HCT116 (cell line): ENCODE measurements around the gene SZT2. TPM values are rescaled to one million over a fixed set of nuclear protein-coding genes. Genes with fewer than 3 reads are reported as not detected.

Experiments
- ATAC-seq: fragments of 200-7000 bp; cut with Tn5 transposase; 2 replicates; pipeline ENCODE4 v1.9.1; 2020; ENCODE audit warnings: mild to moderate bottlenecking, moderate library complexity
- BruUV-seq: library from RNA; stranded (reverse); fragments of 400-500 nt; replicated peaks from 2 replicates; lab custom pipeline; 2021; lab: Mats Ljungman, UMichigan
- CTCF ChIA-PET: fragments of 300-600 bp; sonication (Branson Sonifier 250); formaldehyde crosslinking; loops from one replicate; lab custom pipeline; 2021; ENCODE audit warnings: antibody characterized with exemption; lab: Charles Lee
- POLR2A ChIA-PET: fragments of 300-600, 350-600 bp; sonication (Branson Sonifier 250); formaldehyde crosslinking; loops from one replicate; lab custom pipeline; 2021; ENCODE audit warnings: antibody characterized with exemption; lab: Charles Lee
- RAD21 ChIA-PET, 2 experiments: fragments of 300-600 bp; sonication (Branson Sonifier 250); formaldehyde crosslinking; loops; one replicate each; lab custom pipeline; 2023; ENCODE audit warnings: low total read pairs in 2 of 2; ENCODE audit not compliant: uncharacterized antibody in 2 of 2, unreplicated experiment in 2 of 2, low non-redundant PET in 1 of 2; lab: Charles Lee
- DNase-seq: peaks from one replicate; pipeline ENCODE4 v3.0.0-alpha.2; 2010; ENCODE audit warnings: low read depth, low spot score
- H2AFZ ChIP-seq: fragments of 200-600 bp; shearing (Covaris generic), sonication (generic); 2 replicates; pipeline ENCODE4 v1.6.1; 2017; ENCODE audit warnings: low read depth, mixed run types, mixed read lengths, antibody characterized with exemption, low read length; ENCODE audit not compliant: poor library complexity, severe bottlenecking
- H3K27ac ChIP-seq: 2 replicates; pipeline ENCODE4 v1.5.1; 2012; ENCODE audit warnings: low read depth, low read length
- H3K27me3 ChIP-seq: fragments of 200-600 bp; sonication (generic); 2 replicates; pipeline ENCODE4 v1.6.1; 2016; ENCODE audit warnings: mixed run types, low read length, mixed read lengths; ENCODE audit not compliant: insufficient read depth
- H3K36me3 ChIP-seq, 2 experiments: fragments of 200-500 bp in 1 of 2; fragments of 200-600 bp in 1 of 2; sonication (Bioruptor generic) in 1 of 2; sonication (generic) in 1 of 2; 2 replicates each; pipeline versions ENCODE4 v1.5.1 to v1.6.1; 2014 to 2016; ENCODE audit warnings: low read length in 2 of 2, inconsistent platforms in 1 of 2, mixed read lengths in 1 of 2, mixed run types in 1 of 2; ENCODE audit not compliant: insufficient read depth in 2 of 2, control insufficient read depth in 1 of 2
- H3K4me1 ChIP-seq, 2 experiments: fragments of 200-600 bp in 1 of 2; sonication (generic) in 1 of 2; 2 replicates each; pipeline versions ENCODE4 v1.5.1 to v1.6.1; 2012 to 2017; ENCODE audit warnings: low read length in 2 of 2, inconsistent platforms in 1 of 2, mild to moderate bottlenecking in 1 of 2, mixed read lengths in 1 of 2, mixed run types in 1 of 2, moderate library complexity in 1 of 2; ENCODE audit not compliant: insufficient read depth in 2 of 2, control insufficient read depth in 1 of 2
- H3K4me2 ChIP-seq: fragments of 200-600 bp; sonication (generic); 2 replicates; pipeline ENCODE4 v1.6.1; 2017; ENCODE audit warnings: mixed run types, low read length, mixed read lengths
- H3K4me3 ChIP-seq, 2 experiments: fragments of 200-600 bp in 1 of 2; sonication (generic) in 1 of 2; replicated peaks in 1 of 2; 2 replicates each; pipeline ENCODE4 v1.5.1; 2011 to 2016; ENCODE audit warnings: low read length in 2 of 2, control low read depth in 1 of 2, low read depth in 1 of 2, mild to moderate bottlenecking in 1 of 2, mixed read lengths in 1 of 2, mixed run types in 1 of 2
- H3K79me2 ChIP-seq: fragments of 200-600 bp; sonication (generic); 2 replicates; pipeline ENCODE4 v1.6.1; 2017; ENCODE audit warnings: mild to moderate bottlenecking, mixed run types, low read length, moderate library complexity, mixed read lengths; ENCODE audit not compliant: insufficient read depth
- H3K9ac ChIP-seq: fragments of 200-600 bp; sonication (generic); 2 replicates; pipeline ENCODE4 v1.6.1; 2016; ENCODE audit warnings: low read length, mixed read lengths
- H3K9me2 ChIP-seq: fragments of 200-600 bp; sonication (generic), shearing (Covaris generic); 2 replicates; pipeline ENCODE4 v1.6.1; 2017; ENCODE audit warnings: mixed run types, mild to moderate bottlenecking, moderate library complexity; ENCODE audit not compliant: insufficient read depth
- H3K9me3 ChIP-seq, 2 experiments: fragments of 200-500 bp in 1 of 2; fragments of 200-600 bp in 1 of 2; sonication (Bioruptor generic) in 1 of 2; sonication (generic) in 1 of 2; 2 replicates each; pipeline ENCODE4 v1.6.1; 2014 to 2017; ENCODE audit warnings: low read length in 2 of 2, mixed read lengths in 2 of 2, inconsistent platforms in 1 of 2, low read depth in 1 of 2, mild to moderate bottlenecking in 1 of 2, mixed run types in 1 of 2, moderate library complexity in 1 of 2; ENCODE audit not compliant: control insufficient read depth in 1 of 2, insufficient read depth in 1 of 2
- H4K20me1 ChIP-seq: fragments of 200-600 bp; sonication (generic), shearing (Covaris generic); 2 replicates; pipeline ENCODE4 v1.6.1; 2017; ENCODE audit warnings: mixed run types, mild to moderate bottlenecking, moderate library complexity; ENCODE audit not compliant: insufficient read depth
- ATF3 ChIP-seq: IDR thresholded peaks from 2 replicates; pipeline ENCODE4 v1.6.1; 2012
- ELF1 ChIP-seq: IDR thresholded peaks from 2 replicates; pipeline ENCODE4 v1.6.1; 2012; ENCODE audit warnings: low read depth, borderline replicate concordance
- EZH2phosphoT487 ChIP-seq: fragments of 200-600 bp; IDR thresholded peaks from 2 replicates; pipeline ENCODE4 v1.6.1; 2018; ENCODE audit warnings: antibody characterized with exemption, borderline replicate concordance
- FOSL1 ChIP-seq: IDR thresholded peaks from 2 replicates; pipeline ENCODE4 v1.6.1; 2012; ENCODE audit warnings: low read depth
- POLR2A ChIP-seq: IDR thresholded peaks from 2 replicates; pipeline ENCODE4 v1.7.0; 2011; ENCODE audit warnings: borderline replicate concordance; ENCODE audit not compliant: insufficient read depth, insufficient read length; ENCODE audit errors: extremely low read depth
- POLR2AphosphoS5 ChIP-seq: IDR thresholded peaks from 2 replicates; pipeline ENCODE4 v1.6.1; 2011; ENCODE audit warnings: mild to moderate bottlenecking, low read depth, low read length, moderate library complexity
- SIN3A ChIP-seq: IDR thresholded peaks from 2 replicates; pipeline ENCODE4 v1.6.1; 2012; ENCODE audit warnings: low read depth
- TCF7L2 ChIP-seq: IDR thresholded peaks from 2 replicates; pipeline ENCODE4 v1.7.0; 2011; ENCODE audit warnings: borderline replicate concordance, inconsistent platforms; ENCODE audit not compliant: insufficient read depth, insufficient read length; ENCODE audit errors: extremely low read depth
- YY1 ChIP-seq: IDR thresholded peaks from 2 replicates; pipeline ENCODE4 v1.6.1; 2011; ENCODE audit warnings: low read length, low read depth, moderate library complexity, mild to moderate bottlenecking; ENCODE audit not compliant: insufficient replicate concordance; ENCODE audit errors: extremely low read depth
- ZFX ChIP-seq: fragments of 450-650 bp; IDR thresholded peaks from 2 replicates; pipeline ENCODE4 v1.6.1; 2017
- ZNF274 ChIP-seq: fragments of 200-500 bp; sonication (Bioruptor generic); IDR thresholded peaks from 2 replicates; pipeline ENCODE4 v1.6.1; 2014; ENCODE audit warnings: mild to moderate bottlenecking, low read depth, low read length, inconsistent platforms
- intact Hi-C: fragments of 100-400 bp; cut with micrococcal nuclease; formaldehyde crosslinking; loops from 2 replicates; pipeline ENCODE4 v1.10.0; 2022
- total RNA-seq: library from RNA; stranded (reverse); gene quantifications from one replicate; pipeline ENCODE4 v1.2.1, GENCODE V29; 2021; ENCODE audit not compliant: unreplicated experiment
- TF ChIP-seq, protein P1 (sequence below), 3 experiments: fragments of 200-600 bp in 1 of 3; sonication (generic) in 1 of 3; IDR thresholded peaks in 2 of 3; conservative IDR thresholded peaks in 1 of 3; 2 replicates each; pipeline ENCODE4 v1.5.1; 2012 to 2017; ENCODE audit warnings: low read depth in 2 of 3, low read length in 2 of 3, antibody characterized with exemption in 1 of 3, borderline replicate concordance in 1 of 3, control low read depth in 1 of 3, mild to moderate bottlenecking in 1 of 3, mixed read lengths in 1 of 3, mixed run types in 1 of 3, moderate library complexity in 1 of 3; ENCODE audit not compliant: insufficient read depth in 1 of 3

The SZT2 gene
- total RNA-seq, 1 experiment from 2014 or later, result 43.0 TPM

GRCh38 chr1:43484367-43484766 is 94.7 kb downstream of the SZT2 start:
- Histone ChIP-seq H3K27me3 (no peaks in the 10 kb centered on the region), H3K36me3 (no peaks in the 10 kb centered on the region), H3K4me2 (no peak overlapping the region), H3K9me2 (no peaks in the 10 kb centered on the region), H3K4me1 (no peaks in the 10 kb centered on the region), H3K9me3 (peaks cover 6 to 7% of the 10 kb centered on the region in 2 experiments; a peak in 2 of 4 replicates), H2AFZ (no peak overlapping the region), H4K20me1 (no peaks in the 10 kb centered on the region), H3K27ac (no peak overlapping the region), H3K4me3 (no peak overlapping the region), H3K9ac (no peak overlapping the region), H3K79me2 (no peaks in the 10 kb centered on the region)
- ChIA-PET CTCF (no interaction called here), RAD21 (no interaction called here), POLR2A (no interaction called here)
- no peak for DNase-seq
- no peak for ATAC-seq
- no TSS peak for BruUV-seq
- no peak for TF ChIP-seq SIN3A
- no peak for TF ChIP-seq FOSL1
- TF ChIP-seq EZH2phosphoT487, result no peak
- TF ChIP-seq, protein P1, sequence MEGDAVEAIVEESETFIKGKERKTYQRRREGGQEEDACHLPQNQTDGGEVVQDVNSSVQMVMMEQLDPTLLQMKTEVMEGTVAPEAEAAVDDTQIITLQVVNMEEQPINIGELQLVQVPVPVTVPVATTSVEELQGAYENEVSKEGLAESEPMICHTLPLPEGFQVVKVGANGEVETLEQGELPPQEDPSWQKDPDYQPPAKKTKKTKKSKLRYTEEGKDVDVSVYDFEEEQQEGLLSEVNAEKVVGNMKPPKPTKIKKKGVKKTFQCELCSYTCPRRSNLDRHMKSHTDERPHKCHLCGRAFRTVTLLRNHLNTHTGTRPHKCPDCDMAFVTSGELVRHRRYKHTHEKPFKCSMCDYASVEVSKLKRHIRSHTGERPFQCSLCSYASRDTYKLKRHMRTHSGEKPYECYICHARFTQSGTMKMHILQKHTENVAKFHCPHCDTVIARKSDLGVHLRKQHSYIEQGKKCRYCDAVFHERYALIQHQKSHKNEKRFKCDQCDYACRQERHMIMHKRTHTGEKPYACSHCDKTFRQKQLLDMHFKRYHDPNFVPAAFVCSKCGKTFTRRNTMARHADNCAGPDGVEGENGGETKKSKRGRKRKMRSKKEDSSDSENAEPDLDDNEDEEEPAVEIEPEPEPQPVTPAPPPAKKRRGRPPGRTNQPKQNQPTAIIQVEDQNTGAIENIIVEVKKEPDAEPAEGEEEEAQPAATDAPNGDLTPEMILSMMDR (IDR thresholded peaks at IDR 0.05 in 2 of 3, conservative IDR thresholded peaks at IDR 0.05 in 1 of 3; ENCODE audit: borderline replicate concordance in 1 of 3, insufficient read depth in 1 of 3, low read depth in 2 of 3, low read length in 2 of 3), result no peak
- no peak for TF ChIP-seq ELF1
- no peak for TF ChIP-seq POLR2A
- TF ChIP-seq ZFX, result no peak
- no peak for TF ChIP-seq POLR2AphosphoS5
- no peak for TF ChIP-seq ZNF274
- no peak for TF ChIP-seq TCF7L2
- TF ChIP-seq ATF3, result no peak
- TF ChIP-seq YY1, result no peak
- intact Hi-C loops, result no loop called here
